HG02623 (cell line): ENCODE results near the gene MUC21.
"Not testable (repeated sequence)": the region's sequence is repeated elsewhere in the genome, so short reads cannot be mapped to it uniquely, and the experiment has no call there.

Experiments used
- ATAC-seq: cut with Tn5 transposase; IDR thresholded peaks from one replicate; pipeline ENCODE4 v1.9.1; 2021; ENCODE audit warnings: moderate library complexity; ENCODE audit not compliant: unreplicated experiment

MUC21 gene

GRCh38 chr6:31005249-31006020 is 21.9 kb downstream of the MUC21 start:
- ATAC-seq: no peak

GRCh38 chr6:31007694-31008093 is 24.2 kb downstream of the MUC21 start:
- ATAC-seq: no peak

- no peak for ATAC-seq
Measured at GRCh38 chr6:31008165-31008564, 24.6 kb downstream of the MUC21 start.

GRCh38 chr6:31009731-31010130 is 26.2 kb downstream of the MUC21 start:
- no peak for ATAC-seq

- no peak for ATAC-seq
Measured at GRCh38 chr6:31010393-31011060, 27.0 kb downstream of the MUC21 start, which contains the start of gene MUC22. TSS of gene MUC22 (plus strand) at chr6:31010474. CDS start at chr6:31010707, 233 bp downstream.

- ATAC-seq: no peak
Measured at GRCh38 chr6:31011153-31011552, 27.6 kb downstream of the MUC21 start.

GRCh38 chr6:31016659-31017299 is 33.3 kb downstream of the MUC21 start:
- ATAC-seq: no peak

- not testable (repeated sequence) for ATAC-seq
Measured at GRCh38 chr6:31017436-31017835, 33.9 kb downstream of the MUC21 start.

- no peak for ATAC-seq
Measured at GRCh38 chr6:31020057-31020456, 36.5 kb downstream of the MUC21 start.

- not testable (repeated sequence) for ATAC-seq
Measured at GRCh38 chr6:31020631-31021255, 37.2 kb downstream of the MUC21 start.

GRCh38 chr6:31021705-31022531 is 38.4 kb downstream of the MUC21 start:
- ATAC-seq: not testable (repeated sequence)

GRCh38 chr6:31025595-31025994 is 42.1 kb downstream of the MUC21 start:
- no peak for ATAC-seq

- no peak for ATAC-seq
Measured at GRCh38 chr6:31031095-31031494, 47.6 kb downstream of the MUC21 start.

- no peak for ATAC-seq
Measured at GRCh38 chr6:31033075-31033474, 49.6 kb downstream of the MUC21 start.

- no peak for ATAC-seq
Measured at GRCh38 chr6:31035862-31036497, 52.5 kb downstream of the MUC21 start.

GRCh38 chr6:31037169-31037568 is 53.7 kb downstream of the MUC21 start:
- no peak for ATAC-seq

GRCh38 chr6:31037682-31038081 is 54.2 kb downstream of the MUC21 start:
- ATAC-seq: no peak

- ATAC-seq: no peak
Measured at GRCh38 chr6:31038559-31038958, 55.0 kb downstream of the MUC21 start.
